SH-SY5Y (cell line): Measurements from ENCODE around the gene SPSB4.

Experiments
- GATA2 ChIP-seq: IDR thresholded peaks from 2 replicates; pipeline ENCODE4 v1.6.1; 2011; ENCODE audit warnings: mild to moderate bottlenecking, low read depth, low read length
- GATA3 ChIP-seq: IDR thresholded peaks from 2 replicates; pipeline ENCODE4 v1.6.1; 2011; ENCODE audit warnings: low read depth, mild to moderate bottlenecking, low read length, moderate library complexity

The SPSB4 gene

GRCh38 chr3:141126661-141127343, 75.7 kb downstream of the SPSB4 start:
- TF ChIP-seq GATA2, result no peak
- no peak for TF ChIP-seq GATA3

DNA sequence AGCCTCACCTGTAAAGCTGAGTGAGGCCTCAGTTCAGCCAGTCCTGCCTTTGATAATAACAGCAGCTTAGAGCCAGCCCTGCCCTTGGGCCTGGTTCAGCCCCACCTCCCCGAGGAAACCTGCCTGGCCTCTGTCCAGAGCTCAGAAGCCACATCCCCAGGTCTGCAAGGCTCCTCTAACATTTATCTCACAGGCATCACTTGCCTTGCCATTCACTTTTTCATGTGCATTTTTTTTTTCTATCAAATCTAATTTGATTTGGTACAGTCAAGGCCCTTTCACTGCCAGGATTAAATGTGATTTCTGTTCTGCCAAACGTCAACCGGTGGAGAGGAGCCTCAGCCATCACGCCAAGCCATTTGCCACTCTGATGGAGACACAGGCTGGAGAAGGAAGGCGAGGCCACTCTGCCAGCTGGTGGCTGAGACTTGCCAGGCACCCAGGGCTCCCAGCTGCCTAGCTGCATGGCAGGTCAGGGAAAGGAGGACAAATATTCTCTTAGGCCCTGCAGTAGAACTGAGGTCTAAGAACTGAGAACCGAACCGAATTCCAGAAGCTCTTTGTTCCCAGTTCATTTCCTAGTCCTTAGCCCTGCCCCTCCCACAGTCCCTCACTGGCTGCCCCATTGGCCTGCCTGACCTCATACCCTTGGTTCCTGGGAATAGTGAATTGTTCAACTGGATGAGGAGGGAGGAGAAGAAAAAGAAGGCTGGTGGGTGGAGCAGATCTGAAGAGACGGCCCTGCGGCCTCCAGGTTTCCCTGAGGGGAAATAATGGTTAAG, 76.4 kb downstream of the SPSB4 start:
- TF ChIP-seq GATA3, result peak; percentile 42; the same call in 1 of the 2 replicates
- peak; percentile 83 for TF ChIP-seq GATA2

DNA sequence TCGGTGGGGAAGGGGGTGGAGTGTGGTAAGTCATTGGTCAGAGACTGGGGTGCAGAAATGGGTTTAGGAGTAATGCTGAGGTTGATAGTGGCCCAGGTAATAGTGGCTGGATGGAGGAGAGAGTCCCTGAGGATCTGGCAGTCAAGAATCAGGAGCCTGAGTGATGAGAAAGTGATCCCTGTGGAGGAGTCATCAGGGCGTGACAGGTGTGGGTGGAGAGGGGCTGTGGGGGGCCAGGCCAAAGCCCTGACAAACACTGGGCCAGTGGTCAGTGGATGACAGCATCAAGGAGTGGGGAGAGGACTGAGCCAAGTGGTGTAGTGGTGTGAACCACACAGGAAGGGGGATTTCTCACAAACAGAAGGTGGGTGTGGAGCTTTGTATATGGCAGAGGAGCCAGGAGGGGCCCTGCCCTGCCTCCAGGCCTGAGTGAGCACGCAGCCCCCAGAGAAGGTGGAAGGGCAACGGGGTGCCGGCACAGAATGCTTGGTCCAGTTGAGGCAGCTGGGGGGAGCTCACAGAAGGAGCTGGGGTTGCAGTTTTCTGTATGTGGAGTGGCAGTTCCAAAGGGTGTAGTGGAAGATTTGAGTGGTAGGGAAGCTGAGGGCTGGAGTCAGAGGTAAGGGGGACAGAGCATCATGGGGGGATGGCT, 77.1 kb downstream of the SPSB4 start:
- TF ChIP-seq GATA3, result no peak
- TF ChIP-seq GATA2, result no peak

DNA sequence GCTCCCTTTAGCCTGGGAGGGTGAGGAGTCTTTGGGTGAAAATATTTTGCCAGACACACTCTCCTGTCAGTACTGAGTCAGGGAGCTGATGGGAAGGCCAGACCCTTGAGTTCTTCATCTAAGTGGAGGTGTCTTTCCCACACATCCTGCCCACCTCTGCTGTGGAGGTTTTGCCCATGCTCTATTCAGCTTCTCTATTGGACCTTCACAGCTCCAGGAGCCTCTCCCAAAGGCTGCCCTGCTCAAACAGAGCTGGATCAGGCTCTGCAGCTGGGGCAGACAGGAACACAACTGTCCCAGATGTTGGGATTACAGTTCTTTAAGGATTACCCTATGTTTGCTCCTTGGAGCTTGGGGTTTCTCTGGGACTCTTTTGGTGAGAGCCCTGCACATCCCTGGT, 77.9 kb downstream of the SPSB4 start:
- TF ChIP-seq GATA2, result no peak
- no peak for TF ChIP-seq GATA3

- no peak for TF ChIP-seq GATA3
- no peak for TF ChIP-seq GATA2
Measured at GRCh38 chr3:141129541-141130011, 78.4 kb downstream of the SPSB4 start.

DNA sequence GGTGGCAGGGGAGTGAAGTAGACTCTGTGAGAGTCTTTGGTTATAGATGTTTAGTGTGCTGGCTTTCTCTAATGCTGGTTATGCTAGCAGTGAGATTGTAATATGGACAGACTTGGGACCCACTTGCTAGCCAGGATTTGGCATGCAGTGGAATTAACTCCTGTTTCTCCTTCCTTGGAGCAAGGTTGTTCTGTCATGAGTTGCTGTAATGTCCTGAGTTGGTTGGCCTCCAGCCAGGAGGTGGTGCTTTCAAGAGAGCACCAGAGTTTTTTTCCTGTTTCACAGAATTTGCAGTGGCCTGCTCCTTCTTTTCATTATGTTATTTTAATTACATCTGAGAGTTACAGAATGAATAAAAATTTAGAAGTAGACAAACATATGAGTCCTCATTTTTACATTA, 92.4 kb downstream of the SPSB4 start:
- TF ChIP-seq GATA3 (no peak), GATA2 (no peak)

- TF ChIP-seq GATA3 (no peak), GATA2 (no peak)
Measured at GRCh38 chr3:141146979-141147470, 95.9 kb downstream of the SPSB4 start.

- no peak for TF ChIP-seq GATA3
- no peak for TF ChIP-seq GATA2
Measured at GRCh38 chr3:141147657-141148056, 96.5 kb downstream of the SPSB4 start.

DNA sequence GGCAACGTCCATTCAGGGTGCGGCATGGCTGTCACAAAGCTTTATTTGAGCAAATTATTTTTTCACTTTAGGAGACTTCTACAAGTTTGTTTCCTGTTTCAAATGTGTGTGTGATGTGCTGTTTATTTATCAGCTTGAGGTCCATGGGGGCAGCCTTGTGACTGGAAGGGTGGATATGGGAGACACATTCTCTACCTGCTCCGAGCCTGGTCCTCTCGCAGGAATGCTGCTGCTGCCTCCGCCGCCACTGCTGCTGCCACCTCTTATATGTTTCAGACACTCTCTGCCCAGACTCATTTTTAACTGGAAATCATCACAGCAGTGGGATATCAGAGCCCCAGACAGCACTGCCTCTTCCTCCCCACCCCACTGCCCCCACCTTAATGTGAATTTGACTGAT, 97.0 kb downstream of the SPSB4 start:
- no peak for TF ChIP-seq GATA3
- no peak for TF ChIP-seq GATA2

DNA sequence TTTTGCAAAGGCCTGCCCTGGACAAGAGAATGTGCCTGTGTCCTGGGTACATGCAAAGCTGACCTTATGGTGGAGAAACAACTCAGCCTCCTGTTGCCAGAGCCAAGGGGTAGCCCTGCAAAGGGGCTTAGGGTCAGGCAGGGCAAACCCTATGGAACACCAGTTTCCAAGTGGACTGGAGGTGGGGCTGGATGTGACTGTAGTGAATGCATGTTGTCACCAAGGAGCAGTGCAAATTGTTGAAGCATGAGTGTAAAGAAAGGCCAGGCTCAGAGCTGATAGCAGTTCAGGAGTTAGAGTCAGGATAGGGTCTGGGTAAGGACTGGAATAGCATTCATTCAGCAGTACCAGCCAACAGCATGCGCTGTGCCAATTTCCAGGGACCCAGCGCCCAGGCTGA, 97.6 kb downstream of the SPSB4 start:
- TF ChIP-seq GATA2 (no peak), GATA3 (no peak)

DNA sequence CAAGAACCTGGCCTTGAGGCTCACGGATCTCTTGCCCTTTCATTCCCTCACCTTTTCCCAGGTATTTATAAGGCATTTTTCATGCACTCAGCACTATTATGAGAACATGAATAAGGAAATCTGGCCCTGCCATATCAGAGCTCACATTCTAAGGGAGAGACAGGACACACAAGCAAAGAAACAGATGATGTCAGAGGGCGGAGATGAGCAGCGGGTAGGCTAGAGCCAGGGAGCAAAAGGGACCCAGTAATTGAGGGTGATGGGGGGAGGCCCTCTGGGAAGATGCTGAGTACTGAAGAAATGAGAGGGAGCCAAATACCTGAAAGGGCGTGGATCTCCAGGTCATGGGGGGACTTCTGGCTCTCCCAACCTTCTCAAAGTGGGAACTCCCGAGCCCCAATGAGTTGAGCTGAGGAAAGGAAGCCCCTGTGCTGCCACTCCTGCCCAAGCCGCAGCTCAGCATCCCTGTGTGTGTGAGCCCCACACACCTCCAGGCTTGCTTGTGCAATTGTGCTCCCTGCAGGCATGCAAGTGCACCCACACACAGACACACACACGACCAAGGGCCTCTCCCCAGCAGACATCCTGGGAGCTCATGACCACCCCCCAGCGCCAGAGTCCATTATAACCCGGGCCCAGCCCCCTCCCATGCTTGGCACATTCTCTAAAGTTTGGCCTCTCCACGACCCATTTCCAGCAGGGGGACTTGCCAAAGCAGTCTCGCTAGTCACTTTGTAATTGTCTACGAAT, 99.1 kb downstream of the SPSB4 start:
- TF ChIP-seq GATA2 (no peak), GATA3 (no peak)

GRCh38 chr3:141150931-141151330, 99.8 kb downstream of the SPSB4 start:
- TF ChIP-seq GATA3, result no peak
- TF ChIP-seq GATA2, result no peak

- TF ChIP-seq GATA2, result no peak
- TF ChIP-seq GATA3, result no peak
Measured at GRCh38 chr3:141151439-141151838, 100.3 kb downstream of the SPSB4 start.

DNA sequence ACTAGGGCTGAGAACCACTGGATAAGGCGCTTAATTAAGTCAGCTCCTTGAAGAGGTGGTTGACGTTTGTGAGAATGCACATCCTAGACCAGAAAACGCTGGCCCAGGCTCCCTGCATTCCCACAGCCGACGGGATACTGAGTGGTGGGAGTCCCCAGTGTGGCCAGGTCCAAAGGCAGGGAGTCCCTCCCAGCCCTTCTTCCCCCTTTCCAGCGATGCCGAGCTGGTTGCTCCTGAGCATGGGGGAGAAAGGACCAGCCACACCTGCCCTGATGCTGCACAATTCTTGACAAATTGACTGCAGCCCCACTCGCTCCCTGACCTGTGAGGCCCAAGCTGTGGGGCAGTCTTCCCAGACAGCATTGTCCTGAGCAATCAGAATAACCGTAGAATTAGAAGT, 101.0 kb downstream of the SPSB4 start:
- TF ChIP-seq GATA2, result no peak
- TF ChIP-seq GATA3, result no peak
